K562 (cell line): ENCODE data around the gene ATRAID. TPM values are rescaled to one million over a fixed set of nuclear protein-coding genes. Genes with fewer than 3 reads are reported as not detected.
A peak's percentile ranks its signal among the peaks of the same experiment; 100 is the strongest.

Source experiments
- BRCA1 ChIP-seq, 2 experiments: fragments of 450-650 bp in 1 of 2; sonication (generic) in 1 of 2; formaldehyde crosslinking in 1 of 2; IDR thresholded peaks; 2 replicates each; pipeline versions ENCODE4 v1.5.0 to v1.6.1; 2017 to 2020; ENCODE audit warnings: mild to moderate bottlenecking in 1 of 2, missing genetic modification reagents in 1 of 2
- EP400 ChIP-seq: fragments of 450-650 bp; IDR thresholded peaks from 2 replicates; pipeline ENCODE4 v1.6.1; 2017; ENCODE audit warnings: antibody characterized with exemption, mild to moderate bottlenecking, moderate library complexity
- MEIS2 ChIP-seq: fragments of 450-650 bp; IDR thresholded peaks from 2 replicates; pipeline ENCODE4 v1.6.1; 2014; ENCODE audit warnings: mild to moderate bottlenecking; ENCODE audit not compliant: partially characterized antibody
- NCOR1 ChIP-seq: fragments of 450-650 bp; IDR thresholded peaks from 2 replicates; pipeline ENCODE4 v1.6.1; 2016; ENCODE audit warnings: mild to moderate bottlenecking, moderate library complexity
- SMC3 ChIP-seq: conservative IDR thresholded peaks from 2 replicates; pipeline ENCODE4 v1.6.1; 2011; ENCODE audit warnings: low read depth, low read length, improper control_type of control experiment; ENCODE audit not compliant: insufficient read depth
- TAF15 ChIP-seq: fragments of 200-400 bp; formaldehyde crosslinking; IDR thresholded peaks from 2 replicates; pipeline ENCODE4 v1.6.1; 2017; ENCODE audit warnings: mild to moderate bottlenecking, low read depth, low read length, moderate library complexity
- TCFL5 ChIP-seq: fragments of 250-450 bp; sonication (Bioruptor Pico); conservative IDR thresholded peaks from 2 replicates; pipeline ENCODE4 v1.6.1; 2021; ENCODE audit warnings: mild to moderate bottlenecking, moderate library complexity, matching md5 sums
- ZNF146 ChIP-seq: IDR thresholded peaks from one replicate; pipeline ENCODE4 v1.6.1; 2018; ENCODE audit warnings: missing compliant biosample characterization; ENCODE audit not compliant: unreplicated experiment
- polyA plus RNA-seq, 8 experiments: library from polyadenylated mRNA; depleted of rRNA in 4 of 8; stranded (reverse) in 5 of 8; unstranded in 3 of 8; fragments of >200 nt; fragmentation: Nextera tagmentation in 2 of 8; fragmentation: Illumina TruSeq in 1 of 8; extraction: Ambion mirVana in 2 of 8; extraction: Trizol in 1 of 8; gene quantifications; 2 replicates each; pipeline versions ENCODE4 v1.2.1 to v1.2.3, GENCODE V29; 2011 to 2014; ENCODE audit warnings: inconsistent platforms in 1 of 8, missing spikeins in 1 of 8
- total RNA-seq, 7 experiments: library from RNA; depleted of rRNA in 6 of 7; stranded (reverse); fragments of >200 nt in 6 of 7; fragmentation: Illumina TruSeq in 2 of 7; extraction: Trizol in 2 of 7; gene quantifications; 2 replicates each; pipeline versions ENCODE4 v1.2.1 to v1.2.3, GENCODE V29; 2011 to 2021; ENCODE audit warnings: low replicate concordance in 1 of 7
- TF ChIP-seq, protein P1 (sequence below), 3 experiments: IDR thresholded peaks in 2 of 3; conservative IDR thresholded peaks in 1 of 3; 2 replicates each; pipeline ENCODE4 v1.5.1; 2011 to 2012; ENCODE audit warnings: low read length in 3 of 3, mild to moderate bottlenecking in 3 of 3, control low read depth in 2 of 3, improper control_type of control experiment in 1 of 3, inconsistent platforms in 1 of 3, low read depth in 1 of 3, mixed read lengths in 1 of 3, moderate library complexity in 1 of 3; ENCODE audit not compliant: insufficient read depth in 2 of 3

ATRAID gene
- total and polyA plus RNA-seq, 9 of the 15 experiments (the other 6 are each of a cell fraction or from before 2014, with no cell fraction given) = 70.2 to 187 (median 108) TPM

GRCh38 chr2:27191070-27191829, 20.6 kb upstream of the ATRAID start (continued):
- no peak for TF ChIP-seq TAF15
- TF ChIP-seq ZNF146 (CRISPR knock-in tag) = no peak
- peak; percentile 11 for TF ChIP-seq MEIS2
- TF ChIP-seq EP400 = 0 out of 2 replicates have a peak, but pooled peaks have one; percentile 25
- peak; percentile 83 for TF ChIP-seq SMC3
- no peak for TF ChIP-seq BRCA1 (IDR thresholded peaks at IDR 0.05)
- TF ChIP-seq BRCA1 (CRISPR knock-in tag; IDR thresholded peaks at IDR 0.05) = no peak
- no peak for TF ChIP-seq NCOR1
- TF ChIP-seq TCFL5 = no peak
- TF ChIP-seq, protein P1, sequence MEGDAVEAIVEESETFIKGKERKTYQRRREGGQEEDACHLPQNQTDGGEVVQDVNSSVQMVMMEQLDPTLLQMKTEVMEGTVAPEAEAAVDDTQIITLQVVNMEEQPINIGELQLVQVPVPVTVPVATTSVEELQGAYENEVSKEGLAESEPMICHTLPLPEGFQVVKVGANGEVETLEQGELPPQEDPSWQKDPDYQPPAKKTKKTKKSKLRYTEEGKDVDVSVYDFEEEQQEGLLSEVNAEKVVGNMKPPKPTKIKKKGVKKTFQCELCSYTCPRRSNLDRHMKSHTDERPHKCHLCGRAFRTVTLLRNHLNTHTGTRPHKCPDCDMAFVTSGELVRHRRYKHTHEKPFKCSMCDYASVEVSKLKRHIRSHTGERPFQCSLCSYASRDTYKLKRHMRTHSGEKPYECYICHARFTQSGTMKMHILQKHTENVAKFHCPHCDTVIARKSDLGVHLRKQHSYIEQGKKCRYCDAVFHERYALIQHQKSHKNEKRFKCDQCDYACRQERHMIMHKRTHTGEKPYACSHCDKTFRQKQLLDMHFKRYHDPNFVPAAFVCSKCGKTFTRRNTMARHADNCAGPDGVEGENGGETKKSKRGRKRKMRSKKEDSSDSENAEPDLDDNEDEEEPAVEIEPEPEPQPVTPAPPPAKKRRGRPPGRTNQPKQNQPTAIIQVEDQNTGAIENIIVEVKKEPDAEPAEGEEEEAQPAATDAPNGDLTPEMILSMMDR (IDR thresholded peaks at IDR 0.05 in 2 of 3, conservative IDR thresholded peaks at IDR 0.05 in 1 of 3; ENCODE audit: insufficient read depth in 2 of 3, low read depth in 1 of 3, low read length in 3 of 3) = peak; percentile 79 to 93 (median 82)
